Mesendoderm (in vitro differentiated cells): ENCODE data around the gene PRXL2A.
A peak's percentile ranks its signal among the peaks of the same experiment; 100 is the strongest.

Source experiments
- DNase-seq: peaks from one replicate; pipeline ENCODE4 v3.0.0; 2013
- H2AK5ac ChIP-seq: 2 replicates; pipeline ENCODE4 v1.6.1; 2013; ENCODE audit warnings: low read length, inconsistent platforms
- H2BK120ac ChIP-seq: 2 replicates; pipeline ENCODE4 v1.6.1; 2013; ENCODE audit warnings: low read depth, mild to moderate bottlenecking, low read length, moderate library complexity, mixed read lengths
- H2BK15ac ChIP-seq: replicated peaks from 2 replicates; pipeline ENCODE4 v1.6.1; 2013; ENCODE audit warnings: low read depth, mild to moderate bottlenecking, moderate library complexity
- H2BK5ac ChIP-seq: 2 replicates; pipeline ENCODE4 v1.6.1; 2013; ENCODE audit warnings: low read length, inconsistent platforms
- H3K18ac ChIP-seq: 2 replicates; pipeline ENCODE4 v1.6.1; 2013; ENCODE audit warnings: mild to moderate bottlenecking, low read length, mixed read lengths
- H3K23ac ChIP-seq: one replicate; pipeline ENCODE4 v1.6.1; 2013; ENCODE audit warnings: low read length
- H3K27ac ChIP-seq: 2 replicates; pipeline ENCODE4 v1.5.1; 2013; ENCODE audit warnings: low read depth, mild to moderate bottlenecking, inconsistent platforms, low read length, moderate library complexity
- H3K27me3 ChIP-seq: 2 replicates; pipeline ENCODE4 v1.6.1; 2013; ENCODE audit warnings: low read length, control low read depth, mild to moderate bottlenecking, inconsistent platforms; ENCODE audit not compliant: insufficient read depth, poor library complexity
- H3K36me3 ChIP-seq: 2 replicates; pipeline ENCODE4 v1.6.1; 2013; ENCODE audit warnings: low read length, inconsistent platforms; ENCODE audit not compliant: control insufficient read depth, insufficient read depth
- H3K4ac ChIP-seq: one replicate; pipeline ENCODE4 v1.6.1; 2013; ENCODE audit warnings: low read depth, mild to moderate bottlenecking, low read length, moderate library complexity
- H3K4me1 ChIP-seq: 2 replicates; pipeline ENCODE4 v1.6.1; 2013; ENCODE audit warnings: low read depth, low read length, inconsistent platforms; ENCODE audit not compliant: control insufficient read depth
- H3K4me2 ChIP-seq: 2 replicates; pipeline ENCODE4 v1.6.1; 2013; ENCODE audit warnings: low read length
- H3K4me3 ChIP-seq: 2 replicates; pipeline ENCODE4 v1.5.1; 2013; ENCODE audit warnings: mild to moderate bottlenecking, low read length
- H3K56ac ChIP-seq: one replicate; pipeline ENCODE4 v1.6.1; 2013; ENCODE audit warnings: low read length
- H3K79me1 ChIP-seq: 2 replicates; pipeline ENCODE4 v1.6.1; 2013; ENCODE audit warnings: low read length, inconsistent platforms
- H3K79me2 ChIP-seq: 2 replicates; pipeline ENCODE4 v1.6.1; 2013; ENCODE audit warnings: mild to moderate bottlenecking, low read length; ENCODE audit not compliant: control insufficient read depth, insufficient read depth
- H3K9ac ChIP-seq: 2 replicates; pipeline ENCODE4 v1.6.1; 2013; ENCODE audit warnings: low read length, inconsistent platforms
- H4K5ac ChIP-seq: one replicate; pipeline ENCODE4 v1.6.1; 2013; ENCODE audit warnings: low read length
- H4K8ac ChIP-seq: one replicate; pipeline ENCODE4 v1.6.1; 2013; ENCODE audit warnings: low read depth, mild to moderate bottlenecking, control low read depth, low read length, moderate library complexity
- WGBS: extraction: QIAGEN DNeasy Blood & Tissue Kit; methylation state at CpG from one replicate; pipeline ENCODE4 v1.1.7; 2013; ENCODE audit warnings: low lambda C conversion rate, missing lambda C conversion rate; ENCODE audit not compliant: insufficient coverage; ENCODE audit errors: extremely low coverage; 5-methylcytosine and 5-hydroxymethylcytosine counted together

The PRXL2A gene

GRCh38 chr10:80461208-80462183 lies 53.1 kb downstream of the PRXL2A start:
- Histone ChIP-seq H3K36me3 (no peaks in the 10 kb centered on the region), H3K79me2 (peaks cover 93% of the 10 kb centered on the region), H3K4me2 (peak overlapping the region; percentile 8), H2BK15ac (no peak overlapping the region), H2AK5ac (no peak overlapping the region), H3K79me1 (peaks cover 38% of the 10 kb centered on the region), H3K27me3 (no peaks in the 10 kb centered on the region), H4K8ac (no peak overlapping the region), H3K56ac (peak overlapping the region; percentile 80), H3K4ac (no peak overlapping the region), H4K5ac (no peak overlapping the region), H3K23ac (no peak overlapping the region), H2BK5ac (peak overlapping the region; percentile 35), H3K27ac (peak overlapping the region; percentile 23), H3K9ac (peak overlapping the region; percentile 61), H3K18ac (peak overlapping the region; percentile 41), H2BK120ac (no peak overlapping the region), H3K4me3 (no peak overlapping the region), H3K4me1 (peaks cover 46% of the 10 kb centered on the region)
- DNase-seq, result no peak
- WGBS, result no CpG with 5 or more reads among the region's 8 CpGs

GRCh38 chr10:80462299-80462980 lies 54.1 kb downstream of the PRXL2A start:
- Histone ChIP-seq H4K8ac (no peak overlapping the region), H2BK5ac (no peak overlapping the region), H2BK120ac (no peak overlapping the region), H3K27ac (no peak overlapping the region), H3K23ac (no peak overlapping the region), H3K4me3 (no peak overlapping the region), H3K4me2 (no peak overlapping the region), H3K36me3 (no peaks in the 10 kb centered on the region), H3K9ac (no peak overlapping the region), H2BK15ac (no peak overlapping the region), H2AK5ac (no peak overlapping the region), H3K4ac (no peak overlapping the region), H4K5ac (no peak overlapping the region), H3K79me1 (peaks cover 42% of the 10 kb centered on the region), H3K27me3 (no peaks in the 10 kb centered on the region), H3K4me1 (peaks cover 48% of the 10 kb centered on the region), H3K79me2 (peaks cover 95% of the 10 kb centered on the region), H3K18ac (no peak overlapping the region), H3K56ac (no peak overlapping the region)
- DNase-seq, result no peak
- WGBS, result no CpG with 5 or more reads among the region's 7 CpGs

- Histone ChIP-seq H3K23ac (no peak overlapping the region), H3K9ac (no peak overlapping the region), H3K27ac (no peak overlapping the region), H4K8ac (no peak overlapping the region), H3K27me3 (no peaks in the 10 kb centered on the region), H3K79me1 (peaks cover 43% of the 10 kb centered on the region), H2BK5ac (no peak overlapping the region), H4K5ac (no peak overlapping the region), H3K56ac (no peak overlapping the region), H3K4ac (no peak overlapping the region), H2AK5ac (no peak overlapping the region), H3K18ac (no peak overlapping the region), H2BK15ac (no peak overlapping the region), H3K4me1 (peaks cover 49% of the 10 kb centered on the region), H3K4me3 (no peak overlapping the region), H2BK120ac (no peak overlapping the region), H3K79me2 (peaks cover 91% of the 10 kb centered on the region), H3K36me3 (no peaks in the 10 kb centered on the region), H3K4me2 (no peak overlapping the region)
- no CpG with 5 or more reads among the region's 5 CpGs for WGBS
- no peak for DNase-seq
Observed at GRCh38 chr10:80462981-80463741, 54.8 kb downstream of the PRXL2A start.

- Histone ChIP-seq H3K4me3 (no peak overlapping the region), H2AK5ac (peak overlapping the region; percentile 96), H3K36me3 (no peaks in the 10 kb centered on the region), H2BK120ac (peak overlapping the region; percentile 52), H3K4ac (peak overlapping the region; percentile 76), H3K56ac (peak overlapping the region; percentile 89), H3K4me2 (no peak overlapping the region), H3K23ac (peak overlapping the region; percentile 74), H2BK15ac (no peak overlapping the region), H3K4me1 (peaks cover 46% of the 10 kb centered on the region), H3K79me2 (peaks cover 87% of the 10 kb centered on the region), H3K9ac (peak overlapping the region; percentile 72), H3K27me3 (no peaks in the 10 kb centered on the region), H4K5ac (no peak overlapping the region), H4K8ac (no peak overlapping the region), H3K18ac (peak overlapping the region; percentile 72), H3K27ac (peak overlapping the region; percentile 84), H3K79me1 (peaks cover 43% of the 10 kb centered on the region), H2BK5ac (peak overlapping the region; percentile 83)
- no peak for DNase-seq
- no CpG with 5 or more reads among the region's 10 CpGs for WGBS
Observed at GRCh38 chr10:80463868-80464267, 55.5 kb downstream of the PRXL2A start.

- H2BK5ac ChIP-seq, result peak overlapping the region; percentile 83
- H3K4me2 ChIP-seq, result peak overlapping the region; percentile 26
- WGBS, result no CpG with 5 or more reads among the region's 14 CpGs
- H2BK15ac ChIP-seq, result no peak overlapping the region
- peaks cover 41% of the 10 kb centered on the region for H3K4me1 ChIP-seq
- H4K5ac ChIP-seq, result no peak overlapping the region
- H3K18ac ChIP-seq, result peak overlapping the region; percentile 72
- peak; percentile 92 for DNase-seq
- peak overlapping the region; percentile 72 for H3K9ac ChIP-seq
- no peak overlapping the region for H4K8ac ChIP-seq
- H2AK5ac ChIP-seq, result peak overlapping the region; percentile 96
- H3K36me3 ChIP-seq, result no peaks in the 10 kb centered on the region
- peak overlapping the region; percentile 52 for H2BK120ac ChIP-seq
- H3K79me2 ChIP-seq, result peaks cover 83% of the 10 kb centered on the region
- H3K4me3 ChIP-seq, result no peak overlapping the region
- no peak overlapping the region for H3K23ac ChIP-seq
- H3K79me1 ChIP-seq, result peaks cover 46% of the 10 kb centered on the region
- H3K4ac ChIP-seq, result peak overlapping the region; percentile 76
- H3K56ac ChIP-seq, result peak overlapping the region; percentile 89
- H3K27ac ChIP-seq, result peak overlapping the region; percentile 84
- H3K27me3 ChIP-seq, result no peaks in the 10 kb centered on the region
Observed at GRCh38 chr10:80464557-80465450, 56.5 kb downstream of the PRXL2A start.
